HCT116 (cell line): Measurements from ENCODE around the gene JCHAIN. TPM values are rescaled to one million over a fixed set of nuclear protein-coding genes. Genes with fewer than 3 reads are reported as not detected.

Experiments
- ATAC-seq: fragments of 200-7000 bp; cut with Tn5 transposase; 2 replicates; pipeline ENCODE4 v1.9.1; 2020; ENCODE audit warnings: mild to moderate bottlenecking, moderate library complexity
- BruUV-seq: library from RNA; stranded (reverse); fragments of 400-500 nt; replicated peaks from 2 replicates; lab custom pipeline; 2021; lab: Mats Ljungman, UMichigan
- CTCF ChIA-PET: fragments of 300-600 bp; sonication (Branson Sonifier 250); formaldehyde crosslinking; loops from one replicate; lab custom pipeline; 2021; ENCODE audit warnings: antibody characterized with exemption; lab: Charles Lee
- POLR2A ChIA-PET: fragments of 300-600, 350-600 bp; sonication (Branson Sonifier 250); formaldehyde crosslinking; loops from one replicate; lab custom pipeline; 2021; ENCODE audit warnings: antibody characterized with exemption; lab: Charles Lee
- RAD21 ChIA-PET, 2 experiments: fragments of 300-600 bp; sonication (Branson Sonifier 250); formaldehyde crosslinking; loops; one replicate each; lab custom pipeline; 2023; ENCODE audit warnings: low total read pairs in 2 of 2; ENCODE audit not compliant: uncharacterized antibody in 2 of 2, unreplicated experiment in 2 of 2, low non-redundant PET in 1 of 2; lab: Charles Lee
- DNase-seq: peaks from one replicate; pipeline ENCODE4 v3.0.0-alpha.2; 2010; ENCODE audit warnings: low read depth, low spot score
- H2AFZ ChIP-seq: fragments of 200-600 bp; shearing (Covaris generic), sonication (generic); 2 replicates; pipeline ENCODE4 v1.6.1; 2017; ENCODE audit warnings: low read depth, mixed run types, mixed read lengths, antibody characterized with exemption, low read length; ENCODE audit not compliant: poor library complexity, severe bottlenecking
- H3K27ac ChIP-seq: 2 replicates; pipeline ENCODE4 v1.5.1; 2012; ENCODE audit warnings: low read depth, low read length
- H3K27me3 ChIP-seq: fragments of 200-600 bp; sonication (generic); 2 replicates; pipeline ENCODE4 v1.6.1; 2016; ENCODE audit warnings: mixed run types, low read length, mixed read lengths; ENCODE audit not compliant: insufficient read depth
- H3K36me3 ChIP-seq, 2 experiments: fragments of 200-500 bp in 1 of 2; fragments of 200-600 bp in 1 of 2; sonication (Bioruptor generic) in 1 of 2; sonication (generic) in 1 of 2; 2 replicates each; pipeline versions ENCODE4 v1.5.1 to v1.6.1; 2014 to 2016; ENCODE audit warnings: low read length in 2 of 2, inconsistent platforms in 1 of 2, mixed read lengths in 1 of 2, mixed run types in 1 of 2; ENCODE audit not compliant: insufficient read depth in 2 of 2, control insufficient read depth in 1 of 2
- H3K4me1 ChIP-seq, 2 experiments: fragments of 200-600 bp in 1 of 2; sonication (generic) in 1 of 2; 2 replicates each; pipeline versions ENCODE4 v1.5.1 to v1.6.1; 2012 to 2017; ENCODE audit warnings: low read length in 2 of 2, inconsistent platforms in 1 of 2, mild to moderate bottlenecking in 1 of 2, mixed read lengths in 1 of 2, mixed run types in 1 of 2, moderate library complexity in 1 of 2; ENCODE audit not compliant: insufficient read depth in 2 of 2, control insufficient read depth in 1 of 2
- H3K4me2 ChIP-seq: fragments of 200-600 bp; sonication (generic); 2 replicates; pipeline ENCODE4 v1.6.1; 2017; ENCODE audit warnings: mixed run types, low read length, mixed read lengths
- H3K4me3 ChIP-seq, 2 experiments: fragments of 200-600 bp in 1 of 2; sonication (generic) in 1 of 2; replicated peaks in 1 of 2; 2 replicates each; pipeline ENCODE4 v1.5.1; 2011 to 2016; ENCODE audit warnings: low read length in 2 of 2, control low read depth in 1 of 2, low read depth in 1 of 2, mild to moderate bottlenecking in 1 of 2, mixed read lengths in 1 of 2, mixed run types in 1 of 2
- H3K79me2 ChIP-seq: fragments of 200-600 bp; sonication (generic); 2 replicates; pipeline ENCODE4 v1.6.1; 2017; ENCODE audit warnings: mild to moderate bottlenecking, mixed run types, low read length, moderate library complexity, mixed read lengths; ENCODE audit not compliant: insufficient read depth
- H3K9ac ChIP-seq: fragments of 200-600 bp; sonication (generic); 2 replicates; pipeline ENCODE4 v1.6.1; 2016; ENCODE audit warnings: low read length, mixed read lengths
- H3K9me2 ChIP-seq: fragments of 200-600 bp; sonication (generic), shearing (Covaris generic); 2 replicates; pipeline ENCODE4 v1.6.1; 2017; ENCODE audit warnings: mixed run types, mild to moderate bottlenecking, moderate library complexity; ENCODE audit not compliant: insufficient read depth
- H3K9me3 ChIP-seq, 2 experiments: fragments of 200-500 bp in 1 of 2; fragments of 200-600 bp in 1 of 2; sonication (Bioruptor generic) in 1 of 2; sonication (generic) in 1 of 2; 2 replicates each; pipeline ENCODE4 v1.6.1; 2014 to 2017; ENCODE audit warnings: low read length in 2 of 2, mixed read lengths in 2 of 2, inconsistent platforms in 1 of 2, low read depth in 1 of 2, mild to moderate bottlenecking in 1 of 2, mixed run types in 1 of 2, moderate library complexity in 1 of 2; ENCODE audit not compliant: control insufficient read depth in 1 of 2, insufficient read depth in 1 of 2
- H4K20me1 ChIP-seq: fragments of 200-600 bp; sonication (generic), shearing (Covaris generic); 2 replicates; pipeline ENCODE4 v1.6.1; 2017; ENCODE audit warnings: mixed run types, mild to moderate bottlenecking, moderate library complexity; ENCODE audit not compliant: insufficient read depth
- CBX3 ChIP-seq: IDR thresholded peaks from 2 replicates; pipeline ENCODE4 v1.6.1; 2012; ENCODE audit warnings: low read depth
- ELF1 ChIP-seq: IDR thresholded peaks from 2 replicates; pipeline ENCODE4 v1.6.1; 2012; ENCODE audit warnings: low read depth, borderline replicate concordance
- EZH2 ChIP-seq: fragments of 200-600 bp; sonication (generic); IDR thresholded peaks from 2 replicates; pipeline ENCODE4 v1.6.1; 2017; ENCODE audit warnings: antibody characterized with exemption, mixed run types
- EZH2phosphoT487 ChIP-seq: fragments of 200-600 bp; IDR thresholded peaks from 2 replicates; pipeline ENCODE4 v1.6.1; 2018; ENCODE audit warnings: antibody characterized with exemption, borderline replicate concordance
- FOSL1 ChIP-seq: IDR thresholded peaks from 2 replicates; pipeline ENCODE4 v1.6.1; 2012; ENCODE audit warnings: low read depth
- POLR2A ChIP-seq: IDR thresholded peaks from 2 replicates; pipeline ENCODE4 v1.7.0; 2011; ENCODE audit warnings: borderline replicate concordance; ENCODE audit not compliant: insufficient read depth, insufficient read length; ENCODE audit errors: extremely low read depth
- POLR2AphosphoS5 ChIP-seq: IDR thresholded peaks from 2 replicates; pipeline ENCODE4 v1.6.1; 2011; ENCODE audit warnings: mild to moderate bottlenecking, low read depth, low read length, moderate library complexity
- RAD21 ChIP-seq: IDR thresholded peaks from 2 replicates; pipeline ENCODE4 v1.6.1; 2012; ENCODE audit warnings: low read depth, mild to moderate bottlenecking
- SIN3A ChIP-seq: IDR thresholded peaks from 2 replicates; pipeline ENCODE4 v1.6.1; 2012; ENCODE audit warnings: low read depth
- SP1 ChIP-seq: IDR thresholded peaks from 2 replicates; pipeline ENCODE4 v1.6.1; 2012; ENCODE audit warnings: low read depth
- TCF7L2 ChIP-seq: IDR thresholded peaks from 2 replicates; pipeline ENCODE4 v1.7.0; 2011; ENCODE audit warnings: borderline replicate concordance, inconsistent platforms; ENCODE audit not compliant: insufficient read depth, insufficient read length; ENCODE audit errors: extremely low read depth
- YY1 ChIP-seq: IDR thresholded peaks from 2 replicates; pipeline ENCODE4 v1.6.1; 2011; ENCODE audit warnings: low read length, low read depth, moderate library complexity, mild to moderate bottlenecking; ENCODE audit not compliant: insufficient replicate concordance; ENCODE audit errors: extremely low read depth
- ZFX ChIP-seq: fragments of 450-650 bp; IDR thresholded peaks from 2 replicates; pipeline ENCODE4 v1.6.1; 2017
- ZNF274 ChIP-seq: fragments of 200-500 bp; sonication (Bioruptor generic); IDR thresholded peaks from 2 replicates; pipeline ENCODE4 v1.6.1; 2014; ENCODE audit warnings: mild to moderate bottlenecking, low read depth, low read length, inconsistent platforms
- intact Hi-C: fragments of 100-400 bp; cut with micrococcal nuclease; formaldehyde crosslinking; loops from 2 replicates; pipeline ENCODE4 v1.10.0; 2022
- total RNA-seq: library from RNA; stranded (reverse); gene quantifications from one replicate; pipeline ENCODE4 v1.2.1, GENCODE V29; 2021; ENCODE audit not compliant: unreplicated experiment

JCHAIN gene
- total RNA-seq, 1 experiment from 2014 or later = 0.79 TPM

DNA sequence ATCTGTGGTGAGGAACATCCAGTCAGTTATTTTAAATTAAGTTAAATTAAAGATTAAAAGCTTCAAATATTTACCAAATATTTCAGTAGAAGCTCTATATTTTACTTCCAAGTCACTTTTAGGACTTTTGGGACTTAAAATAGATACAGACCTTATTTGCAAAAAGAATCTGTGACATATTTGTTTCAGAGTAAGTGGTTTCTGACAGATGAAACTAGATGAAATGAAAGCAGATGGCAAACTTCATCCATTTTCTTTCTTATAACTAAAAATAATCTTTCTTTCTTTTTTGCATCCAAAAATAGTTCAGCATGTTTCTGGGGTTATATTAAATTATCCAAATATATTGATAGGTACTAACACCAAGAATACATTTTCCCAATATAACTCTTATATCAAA is 15.4 kb upstream of the JCHAIN start:
- no TSS peak for BruUV-seq
- H3K27me3 ChIP-seq = no peaks in the 10 kb centered on the region
- no peaks in the 10 kb centered on the region for H3K9me2 ChIP-seq
- no peak overlapping the region for H3K4me3 ChIP-seq
- no peaks in the 10 kb centered on the region for H4K20me1 ChIP-seq
- peaks cover 0 to 11% of the 10 kb centered on the region in 2 experiments; a peak in 2 of 4 replicates for H3K4me1 ChIP-seq
- H2AFZ ChIP-seq = no peak overlapping the region
- DNase-seq = no peak
- TF ChIP-seq TCF7L2 (no peak), ZNF274 (no peak), EZH2phosphoT487 (no peak), YY1 (no peak), CBX3 (no peak), SP1 (no peak), RAD21 (no peak), ELF1 (no peak), POLR2A (no peak), SIN3A (no peak), FOSL1 (no peak), EZH2 (no peak), POLR2AphosphoS5 (no peak), ZFX (no peak)
- intact Hi-C loops = loop anchor here (10.0 kb wide), 1 partner anchor 313 kb away; the partner anchor contains the start of gene DCK
- H3K9me3 ChIP-seq = no peaks in the 10 kb centered on the region
- H3K36me3 ChIP-seq = no peaks in the 10 kb centered on the region
- ATAC-seq = no peak
- no peaks in the 10 kb centered on the region for H3K79me2 ChIP-seq
- H3K4me2 ChIP-seq = no peak overlapping the region
- ChIA-PET RAD21 (no interaction called here), CTCF (no interaction called here), POLR2A (no interaction called here)
- no peak overlapping the region for H3K27ac ChIP-seq
- H3K9ac ChIP-seq = no peak overlapping the region
